Thoracic aorta (tissue), 2 donors: ENCODE results near the gene RNF167. TPM values are rescaled to one million over a fixed set of nuclear protein-coding genes. Genes with fewer than 3 reads are reported as not detected.

Source experiments
- ATAC-seq: fragments of 150-250 bp; one replicate; pipeline ENCODE4 v1.8.0; 2017; ENCODE audit warnings: low read depth; ENCODE audit not compliant: insufficient number of reproducible peaks, low FRiP score
- DNase-seq: peaks from one replicate; pipeline ENCODE4 v3.0.0-alpha.2; 2020; ENCODE audit warnings: low spot score
- H3K27ac ChIP-seq, 2 donors: fragments of 200-600 bp; sonication (generic); 1 replicate in 1 of 2; 2 replicates in 1 of 2; pipeline ENCODE4 v1.5.1; 2016; ENCODE audit warnings: mild to moderate bottlenecking in 2 of 2, moderate library complexity in 2 of 2
- H3K27me3 ChIP-seq: fragments of 200-600 bp; sonication (generic); replicated peaks from 2 replicates; pipeline ENCODE4 v1.6.0; 2016; ENCODE audit warnings: mild to moderate bottlenecking; ENCODE audit not compliant: insufficient read depth
- H3K36me3 ChIP-seq: fragments of 200-600 bp; sonication (generic); one replicate; pipeline ENCODE4 v1.5.1; 2016
- H3K4me1 ChIP-seq, 2 donors: fragments of 200-600 bp; sonication (generic); 1 replicate in 1 of 2; 2 replicates in 1 of 2; pipeline versions ENCODE4 v1.5.1 to v1.6.0; 2016; ENCODE audit warnings: low read depth in 2 of 2, mild to moderate bottlenecking in 1 of 2; ENCODE audit not compliant: control insufficient read depth in 1 of 2
- H3K4me3 ChIP-seq: fragments of 200-600 bp; sonication (generic); 2 replicates; pipeline ENCODE4 v1.5.1; 2016; ENCODE audit warnings: mild to moderate bottlenecking
- H3K9me3 ChIP-seq: fragments of 200-600 bp; sonication (generic); 2 replicates; pipeline ENCODE4 v1.5.1; 2016
- total RNA-seq, 2 donors: library from RNA; depleted of rRNA; stranded (reverse); fragments of >200 nt; gene quantifications; one replicate each; pipeline versions ENCODE4 v1.1.0 to v1.2.3, GENCODE V29; 2016
- TF ChIP-seq, protein P1 (sequence below): fragments of 200-600 bp; sonication (generic); IDR thresholded peaks from one replicate; pipeline ENCODE4 v1.5.1; 2019; ENCODE audit warnings: antibody characterized with exemption

RNF167 gene
- total RNA-seq, 2 donors from 2014 or later: 32.4 to 38.3 TPM

DNA sequence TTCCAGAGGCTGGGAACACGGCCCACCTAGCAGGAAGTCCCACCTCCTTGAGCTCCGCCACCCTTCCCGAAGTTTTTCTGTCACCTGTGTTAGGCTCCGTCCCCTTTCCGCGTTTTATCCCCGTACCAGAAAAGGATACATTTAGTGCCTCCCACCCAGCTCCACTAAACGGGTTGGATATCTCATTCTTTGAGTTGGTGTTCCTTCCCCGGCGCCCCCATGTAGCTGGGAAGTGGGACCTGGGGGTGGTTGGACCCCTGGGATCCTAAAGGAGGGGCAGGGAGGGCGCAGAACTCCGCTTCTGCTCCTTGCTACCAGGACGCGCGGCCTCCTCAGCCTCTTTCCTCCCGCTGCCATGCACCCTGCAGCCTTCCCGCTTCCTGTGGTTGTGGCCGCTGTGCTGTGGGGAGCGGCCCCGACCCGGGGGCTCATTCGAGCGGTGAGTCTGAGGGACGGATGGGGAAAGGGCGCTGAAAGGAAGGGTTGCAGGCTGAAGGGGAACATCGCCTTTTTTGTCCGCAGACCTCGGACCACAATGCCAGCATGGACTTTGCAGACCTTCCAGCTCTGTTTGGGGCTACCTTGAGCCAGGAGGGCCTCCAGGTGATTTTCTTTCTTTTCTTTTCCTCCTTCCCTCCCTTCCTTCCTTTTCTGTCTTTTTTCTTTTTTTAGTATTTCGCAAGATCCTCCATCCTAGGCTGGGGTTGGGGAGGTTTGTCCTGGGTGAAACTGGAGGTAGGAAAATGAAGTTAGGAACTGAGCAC, 669 bp downstream of the RNF167 start:
- no peaks in the 10 kb centered on the region for H3K9me3 ChIP-seq
- peaks cover 25% of the 10 kb centered on the region for H3K36me3 ChIP-seq
- peaks cover 34 to 64% of the 10 kb centered on the region in 2 donors for H3K4me1 ChIP-seq
- ATAC-seq (no peak), DNase-seq (no peak)
- H3K4me3 ChIP-seq: peak overlapping the region; percentile 92
- no peaks in the 10 kb centered on the region for H3K27me3 ChIP-seq
- peak overlapping the region; percentile 76 to 95 for H3K27ac ChIP-seq
- TF ChIP-seq, protein P1, sequence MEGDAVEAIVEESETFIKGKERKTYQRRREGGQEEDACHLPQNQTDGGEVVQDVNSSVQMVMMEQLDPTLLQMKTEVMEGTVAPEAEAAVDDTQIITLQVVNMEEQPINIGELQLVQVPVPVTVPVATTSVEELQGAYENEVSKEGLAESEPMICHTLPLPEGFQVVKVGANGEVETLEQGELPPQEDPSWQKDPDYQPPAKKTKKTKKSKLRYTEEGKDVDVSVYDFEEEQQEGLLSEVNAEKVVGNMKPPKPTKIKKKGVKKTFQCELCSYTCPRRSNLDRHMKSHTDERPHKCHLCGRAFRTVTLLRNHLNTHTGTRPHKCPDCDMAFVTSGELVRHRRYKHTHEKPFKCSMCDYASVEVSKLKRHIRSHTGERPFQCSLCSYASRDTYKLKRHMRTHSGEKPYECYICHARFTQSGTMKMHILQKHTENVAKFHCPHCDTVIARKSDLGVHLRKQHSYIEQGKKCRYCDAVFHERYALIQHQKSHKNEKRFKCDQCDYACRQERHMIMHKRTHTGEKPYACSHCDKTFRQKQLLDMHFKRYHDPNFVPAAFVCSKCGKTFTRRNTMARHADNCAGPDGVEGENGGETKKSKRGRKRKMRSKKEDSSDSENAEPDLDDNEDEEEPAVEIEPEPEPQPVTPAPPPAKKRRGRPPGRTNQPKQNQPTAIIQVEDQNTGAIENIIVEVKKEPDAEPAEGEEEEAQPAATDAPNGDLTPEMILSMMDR: no peak

DNA sequence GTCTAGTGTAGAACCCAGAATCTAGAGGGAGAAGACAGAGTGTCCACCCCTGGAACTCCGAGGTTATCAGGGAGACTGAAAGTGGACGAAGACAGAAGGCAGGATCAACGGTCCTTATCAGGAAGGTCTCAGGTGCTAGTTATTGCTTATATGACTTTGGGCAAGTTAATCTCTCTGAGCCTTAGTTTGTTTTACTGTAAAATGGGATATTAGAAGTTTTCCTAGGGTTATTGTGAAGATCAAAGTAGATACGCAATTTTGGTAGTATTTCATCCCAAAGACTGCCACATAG, 1.2 kb downstream of the RNF167 start:
- no peaks in the 10 kb centered on the region for H3K9me3 ChIP-seq
- peak overlapping the region; percentile 92 for H3K4me3 ChIP-seq
- ATAC-seq (no peak), DNase-seq (no peak)
- peaks cover 24% of the 10 kb centered on the region for H3K36me3 ChIP-seq
- TF ChIP-seq, protein P1: no peak
- peaks cover 38 to 69% of the 10 kb centered on the region in 2 donors for H3K4me1 ChIP-seq
- no peaks in the 10 kb centered on the region for H3K27me3 ChIP-seq
- H3K27ac ChIP-seq: peak overlapping the region; percentile 76 to 95

DNA sequence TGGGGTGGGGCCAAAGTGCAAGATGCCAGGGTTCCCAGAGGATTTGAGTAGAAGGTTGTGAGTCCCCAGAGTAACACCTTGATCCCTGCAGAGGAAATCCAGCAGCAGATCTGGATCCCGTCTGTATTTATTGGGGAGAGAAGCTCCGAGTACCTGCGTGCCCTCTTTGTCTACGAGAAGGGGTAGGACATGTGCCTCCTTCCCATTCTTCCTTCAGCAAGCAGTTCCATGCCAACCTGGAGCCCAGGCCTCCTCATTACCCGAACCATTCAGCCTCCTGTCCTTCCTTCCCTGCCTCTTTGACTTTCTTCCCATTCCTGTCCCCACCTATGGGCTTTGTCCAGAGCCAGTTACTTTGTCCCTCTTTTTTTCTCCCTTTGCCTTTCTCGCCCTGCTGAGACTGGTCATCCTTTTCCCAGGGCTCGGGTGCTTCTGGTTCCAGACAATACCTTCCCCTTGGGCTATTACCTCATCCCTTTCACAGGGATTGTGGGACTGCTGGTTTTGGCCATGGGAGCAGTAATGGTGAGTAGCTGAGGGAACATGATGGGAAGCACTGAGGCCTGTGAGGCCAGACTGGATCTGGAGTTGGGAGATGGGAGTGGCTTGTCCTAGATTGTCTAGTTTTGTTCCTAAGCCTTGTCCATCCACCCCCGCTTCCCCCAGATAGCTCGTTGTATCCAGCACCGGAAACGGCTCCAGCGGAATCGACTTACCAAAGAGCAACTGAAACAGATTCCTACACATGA, 2.9 kb downstream of the RNF167 start:
- Histone ChIP-seq H3K27ac (peak overlapping the region in 1 of 2 donors; percentile 50), H3K27me3 (no peaks in the 10 kb centered on the region), H3K9me3 (no peaks in the 10 kb centered on the region), H3K4me3 (no peak overlapping the region), H3K36me3 (peaks cover 7% of the 10 kb centered on the region), H3K4me1 (peaks cover 39 to 73% of the 10 kb centered on the region in 2 donors)
- ATAC-seq (no peak), DNase-seq (no peak)
- TF ChIP-seq, protein P1: no peak

DNA sequence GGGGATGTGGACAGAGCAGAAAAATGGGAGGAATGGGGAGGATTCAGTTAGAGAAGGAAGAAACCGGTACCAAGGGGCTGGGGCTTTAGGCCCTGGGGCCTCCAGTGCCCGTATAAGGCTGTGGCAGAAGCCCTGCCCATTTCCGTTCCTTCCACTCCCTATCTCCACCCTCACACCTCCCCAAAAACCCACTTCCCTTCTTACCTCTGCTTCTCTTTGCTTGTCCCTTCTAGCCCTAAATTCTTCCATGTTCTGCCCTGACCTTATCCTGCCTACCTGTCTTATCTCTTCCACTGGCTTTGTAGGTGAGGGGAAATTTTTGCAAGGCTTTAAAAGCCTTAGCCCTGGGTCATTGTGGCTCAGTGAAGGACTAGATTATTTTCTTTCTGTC, 4.1 kb downstream of the RNF167 start:
- DNase-seq: no peak
- ATAC-seq: no peak
- H3K36me3 ChIP-seq: peaks cover 6% of the 10 kb centered on the region
- H3K9me3 ChIP-seq: no peaks in the 10 kb centered on the region
- H3K27me3 ChIP-seq: no peaks in the 10 kb centered on the region
- TF ChIP-seq, protein P1: no peak
- H3K4me1 ChIP-seq: peaks cover 30 to 62% of the 10 kb centered on the region in 2 donors
- H3K4me3 ChIP-seq: no peak overlapping the region
- peak overlapping the region; percentile 73 to 97 for H3K27ac ChIP-seq

DNA sequence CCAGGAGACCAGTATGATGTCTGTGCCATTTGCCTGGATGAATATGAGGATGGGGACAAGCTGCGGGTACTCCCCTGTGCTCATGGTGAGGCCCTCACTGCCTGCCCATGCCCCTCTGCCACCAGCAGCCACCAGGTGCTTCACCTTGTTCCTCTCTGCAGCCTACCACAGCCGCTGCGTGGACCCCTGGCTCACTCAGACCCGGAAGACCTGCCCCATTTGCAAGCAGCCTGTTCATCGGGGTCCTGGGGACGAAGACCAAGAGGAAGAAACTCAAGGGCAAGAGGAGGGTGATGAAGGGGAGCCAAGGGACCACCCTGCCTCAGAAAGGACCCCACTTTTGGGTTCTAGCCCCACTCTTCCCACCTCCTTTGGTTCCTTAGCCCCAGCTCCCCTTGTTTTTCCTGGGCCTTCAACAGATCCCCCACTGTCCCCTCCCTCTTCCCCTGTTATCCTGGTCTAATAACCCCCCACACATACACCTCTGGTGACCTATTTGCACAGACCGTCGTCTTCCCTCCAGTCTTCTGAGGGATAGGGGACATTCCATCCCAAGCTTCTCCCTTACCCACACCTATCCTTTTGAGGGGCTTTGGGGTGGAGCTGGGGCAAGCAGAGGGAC, 4.6 kb downstream of the RNF167 start:
- no peaks in the 10 kb centered on the region for H3K9me3 ChIP-seq
- H3K36me3 ChIP-seq: peaks cover 6% of the 10 kb centered on the region
- DNase-seq (no peak), ATAC-seq (no peak)
- H3K4me1 ChIP-seq: peaks cover 30 to 60% of the 10 kb centered on the region in 2 donors
- H3K4me3 ChIP-seq: peak overlapping the region; percentile 76
- peak overlapping the region; percentile 73 to 97 for H3K27ac ChIP-seq
- TF ChIP-seq, protein P1: no peak
- H3K27me3 ChIP-seq: no peaks in the 10 kb centered on the region
